Measurements from ENCODE around the gene RAB37. TPM values are rescaled to one million over a fixed set of nuclear protein-coding genes. Genes with fewer than 3 reads are reported as not detected.

RAB37 gene
- total and polyA plus RNA-seq, 12 donors: 0.39 to 6.6 (median 2.7) TPM

- intact Hi-C loops (cut with DNase I): loop anchor here in 1 of 2 donors (10.0 kb wide), 1 partner anchor 75 kb away; no protein-coding TSS in a partner anchor
- DNase-seq: no peak
These were observed 7.2 kb upstream of the RAB37 start for GRCh38 chr17:74729866-74730265.

GRCh38 chr17:74730491-74731346 is 6.3 kb upstream of the RAB37 start:
- no peaks in the 10 kb centered on the region for H3K27me3 ChIP-seq
- H3K9me3 ChIP-seq (replicated peaks in 1 of 3): no peaks in the 10 kb centered on the region
- no peak for DNase-seq
- H3K36me3 ChIP-seq (replicated peaks in 1 of 2): no peaks in the 10 kb centered on the region
- no peaks in the 10 kb centered on the region for H3K4me1 ChIP-seq (replicated peaks in 1 of 2)
- 71 to 81% (median 79%) methylated on average over 6 to 16 of the region's 16 CpGs for WGBS, 4 donors
- TF ChIP-seq, protein P1, sequence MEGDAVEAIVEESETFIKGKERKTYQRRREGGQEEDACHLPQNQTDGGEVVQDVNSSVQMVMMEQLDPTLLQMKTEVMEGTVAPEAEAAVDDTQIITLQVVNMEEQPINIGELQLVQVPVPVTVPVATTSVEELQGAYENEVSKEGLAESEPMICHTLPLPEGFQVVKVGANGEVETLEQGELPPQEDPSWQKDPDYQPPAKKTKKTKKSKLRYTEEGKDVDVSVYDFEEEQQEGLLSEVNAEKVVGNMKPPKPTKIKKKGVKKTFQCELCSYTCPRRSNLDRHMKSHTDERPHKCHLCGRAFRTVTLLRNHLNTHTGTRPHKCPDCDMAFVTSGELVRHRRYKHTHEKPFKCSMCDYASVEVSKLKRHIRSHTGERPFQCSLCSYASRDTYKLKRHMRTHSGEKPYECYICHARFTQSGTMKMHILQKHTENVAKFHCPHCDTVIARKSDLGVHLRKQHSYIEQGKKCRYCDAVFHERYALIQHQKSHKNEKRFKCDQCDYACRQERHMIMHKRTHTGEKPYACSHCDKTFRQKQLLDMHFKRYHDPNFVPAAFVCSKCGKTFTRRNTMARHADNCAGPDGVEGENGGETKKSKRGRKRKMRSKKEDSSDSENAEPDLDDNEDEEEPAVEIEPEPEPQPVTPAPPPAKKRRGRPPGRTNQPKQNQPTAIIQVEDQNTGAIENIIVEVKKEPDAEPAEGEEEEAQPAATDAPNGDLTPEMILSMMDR (IDR thresholded peaks at IDR 0.05): no peak
- TF ChIP-seq POLR2A (IDR thresholded peaks at IDR 0.05): no peak
- no peak overlapping the region for H3K27ac ChIP-seq
- intact Hi-C loops (cut with DNase I): loop anchor here in 1 of 2 donors (10.0 kb wide), 1 partner anchor 76 kb away; no protein-coding TSS in a partner anchor
- no peak overlapping the region for H3K4me3 ChIP-seq

More at GRCh38 chr17:74729866-74730265, 7.2 kb upstream of the RAB37 start:
- 67 to 72% (median 69%) methylated on average over 8 to 15 of the region's 15 CpGs for WGBS, 4 donors
- Histone ChIP-seq H3K27ac (no peak overlapping the region), H3K9me3 (replicated peaks in 1 of 3) (no peaks in the 10 kb centered on the region), H3K4me3 (no peak overlapping the region), H3K4me1 (replicated peaks in 1 of 2) (no peaks in the 10 kb centered on the region), H3K27me3 (no peaks in the 10 kb centered on the region), H3K36me3 (replicated peaks in 1 of 2) (no peaks in the 10 kb centered on the region)
- no peak for TF ChIP-seq POLR2A (IDR thresholded peaks at IDR 0.05)
- TF ChIP-seq, protein P1 (IDR thresholded peaks at IDR 0.05): no peak

DNA sequence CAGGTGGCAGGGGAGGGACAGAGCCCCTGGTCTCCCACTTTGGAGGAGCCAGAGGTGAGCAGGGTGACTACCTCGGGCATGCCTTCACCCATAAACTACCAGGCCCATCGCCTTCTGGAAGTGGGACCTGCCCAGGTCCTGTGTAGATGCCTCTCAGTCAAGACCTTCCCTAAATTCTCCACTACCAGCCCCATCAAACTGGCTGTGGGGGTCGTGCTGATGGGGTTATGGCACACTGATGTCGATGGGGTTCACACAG is 5.8 kb upstream of the RAB37 start:
- no peaks in the 10 kb centered on the region for H3K9me3 ChIP-seq (replicated peaks in 1 of 3)
- WGBS, 4 donors: 59 to 73% (median 72%) methylated on average over 3 to 4 of the region's 4 CpGs
- no peak overlapping the region for H3K27ac ChIP-seq
- intact Hi-C loops (cut with DNase I): loop anchor here in 1 of 2 donors (10.0 kb wide), 1 partner anchor 76 kb away; no protein-coding TSS in a partner anchor
- H3K4me1 ChIP-seq (replicated peaks in 1 of 2): no peaks in the 10 kb centered on the region
- no peak overlapping the region for H3K4me3 ChIP-seq
- H3K27me3 ChIP-seq: no peaks in the 10 kb centered on the region
- H3K36me3 ChIP-seq (replicated peaks in 1 of 2): no peaks in the 10 kb centered on the region
- DNase-seq: no peak
- TF ChIP-seq POLR2A (IDR thresholded peaks at IDR 0.05): no peak
- TF ChIP-seq, protein P1 (IDR thresholded peaks at IDR 0.05): no peak

GRCh38 chr17:74732042-74732867 is 4.8 kb upstream of the RAB37 start:
- Histone ChIP-seq H3K36me3 (replicated peaks in 1 of 2) (no peaks in the 10 kb centered on the region), H3K27ac (no peak overlapping the region), H3K4me3 (no peak overlapping the region), H3K27me3 (peaks cover 3% of the 10 kb centered on the region), H3K9me3 (replicated peaks in 1 of 3) (no peaks in the 10 kb centered on the region), H3K4me1 (replicated peaks in 1 of 2) (peaks cover 0 to 8% of the 10 kb centered on the region in 2 donors)
- no peak for DNase-seq
- TF ChIP-seq, protein P1 (IDR thresholded peaks at IDR 0.05): no peak
- TF ChIP-seq POLR2A (IDR thresholded peaks at IDR 0.05): no peak
- 69 to 76% (median 73%) methylated on average over 12 of the region's 12 CpGs for WGBS, 4 donors
- intact Hi-C loops (cut with DNase I): loop anchor here in 1 of 2 donors (10.0 kb wide), 1 partner anchor 77 kb away; no protein-coding TSS in a partner anchor

Measured in adrenal gland (tissue), 12 donors.